H54 (cell line): ENCODE data around the gene PTGFRN.
"Not testable (repeated sequence)": the region's sequence is repeated elsewhere in the genome, so short reads cannot be mapped to it uniquely, and the experiment has no call there.

Experiments used
- DNase-seq: peaks from one replicate; pipeline ENCODE4 v3.0.0; 2011; ENCODE audit warnings: low spot score, mixed read lengths; ENCODE audit not compliant: insufficient read length
- FAIRE-seq: peaks from 3 replicates; lab custom pipeline; 2011; peaks lifted over from hg19 to GRCh38; lab: Jason Lieb, UNC
- POLR2A ChIP-seq: IDR thresholded peaks from 2 replicates; pipeline ENCODE4 v1.6.1; 2011; ENCODE audit warnings: low read depth, mild to moderate bottlenecking, low read length

Gene PTGFRN

DNA sequence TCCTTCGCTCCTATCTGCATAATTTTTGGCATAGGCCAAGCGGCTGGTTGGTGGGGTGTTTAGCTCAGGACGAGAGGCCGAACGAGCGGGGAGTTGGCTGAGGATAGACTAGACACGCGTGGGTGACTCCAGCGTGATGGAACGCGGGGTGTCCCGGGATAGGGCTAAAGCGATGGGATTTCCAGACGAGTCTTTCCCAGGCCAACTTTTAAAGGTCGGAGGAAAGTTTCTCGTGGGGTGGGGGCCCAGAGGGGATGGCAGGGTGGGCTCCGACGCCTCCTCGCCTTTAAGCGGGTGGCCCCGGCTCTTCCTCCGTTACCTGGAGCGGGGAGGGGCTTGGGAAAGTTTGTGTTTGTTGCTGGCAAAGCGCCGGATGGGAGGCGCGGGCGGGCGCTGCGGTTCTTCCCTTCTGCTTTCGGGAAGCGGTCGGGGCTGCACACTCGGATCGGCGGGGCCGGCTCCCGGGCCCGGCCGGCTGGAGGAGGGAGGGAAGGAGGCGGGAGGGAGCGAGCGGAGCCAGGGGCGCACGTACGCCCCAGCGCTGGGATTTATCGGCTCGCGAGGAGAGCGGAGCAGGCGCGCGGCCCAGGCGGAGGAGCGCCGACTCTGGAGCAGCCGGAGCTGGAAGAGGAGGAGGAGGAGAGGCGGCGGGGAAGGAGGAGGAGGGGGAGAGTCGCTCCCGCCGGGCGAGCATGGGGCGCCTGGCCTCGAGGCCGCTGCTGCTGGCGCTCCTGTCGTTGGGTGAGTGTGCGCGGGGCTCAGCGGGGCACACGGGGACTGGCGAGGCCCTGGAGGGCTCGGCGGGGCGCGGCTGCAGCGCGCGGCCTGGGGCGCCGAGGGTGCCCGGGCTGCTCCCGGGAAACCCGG lies at the start of gene PTGFRN:
Gene PTGFRN (plus strand): TSS at position 405 of the 867 bp plus-strand sequence. CDS start 288 bp downstream, at position 693.
- TF ChIP-seq POLR2A = no peak
- FAIRE-seq = no peak
- peak; percentile 33 for DNase-seq

DNA sequence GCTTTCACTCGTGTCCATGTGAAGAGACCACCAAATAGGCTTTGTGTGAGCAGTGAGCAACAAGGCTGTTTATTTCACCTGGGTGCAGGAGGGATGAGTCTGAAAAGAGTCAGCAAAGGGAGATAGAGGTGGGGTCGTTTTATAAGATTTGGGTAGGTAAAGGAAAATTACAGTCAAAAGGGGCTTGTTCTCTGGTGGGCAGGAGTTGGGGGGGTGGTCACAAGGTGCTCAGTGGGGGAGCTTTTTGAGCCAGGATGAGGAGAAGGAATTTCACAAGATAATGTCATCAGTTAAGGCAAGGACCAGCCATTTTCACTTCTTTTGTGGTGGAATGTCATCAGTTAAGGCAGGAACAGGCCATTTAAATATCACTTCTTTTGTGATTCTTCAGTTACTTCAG lies 49.5 kb upstream of the PTGFRN start:
- DNase-seq, FAIRE-seq: not testable (repeated sequence)

DNA sequence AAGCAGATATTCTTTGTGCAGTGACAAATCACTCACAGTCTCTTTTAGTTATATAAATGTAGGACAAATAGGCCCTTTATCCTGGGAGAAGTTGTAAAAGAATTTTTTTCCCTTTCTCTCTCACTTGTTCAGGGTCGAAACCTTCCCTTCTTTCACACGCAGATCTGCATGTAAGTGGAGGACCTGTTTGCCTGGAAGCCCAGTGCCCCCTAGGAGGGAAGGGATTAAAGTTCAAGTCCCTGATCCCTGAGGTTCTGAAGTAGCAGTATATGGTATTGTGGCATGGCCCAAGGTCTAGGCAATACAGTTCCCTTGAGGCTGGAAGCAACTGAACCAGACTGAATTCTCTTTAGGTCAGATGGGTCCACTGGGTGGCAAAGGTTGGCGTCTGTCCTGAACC lies 48.6 kb upstream of the PTGFRN start:
- DNase-seq (no peak), FAIRE-seq (no peak)
- TF ChIP-seq POLR2A = no peak

DNA sequence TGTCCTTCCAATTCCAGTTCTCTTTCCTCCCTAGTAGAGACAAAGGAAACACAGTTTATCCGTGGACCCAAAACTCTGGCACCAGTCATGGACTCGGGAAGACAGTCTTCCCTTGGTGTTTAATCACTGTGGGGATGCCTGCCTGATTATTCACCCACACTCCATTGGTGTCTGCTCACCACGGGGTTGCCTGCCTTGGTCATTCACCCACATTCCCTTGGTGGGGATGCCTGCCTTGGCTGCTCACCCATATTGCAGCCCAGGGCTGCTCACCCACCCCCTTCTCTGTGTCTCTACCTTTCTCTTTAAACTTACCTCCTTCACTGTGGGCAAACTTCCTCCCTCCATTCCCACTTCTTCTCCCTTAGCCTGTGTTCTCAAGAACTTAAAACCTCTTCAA lies 46.7 kb upstream of the PTGFRN start:
- not testable (repeated sequence) for FAIRE-seq, DNase-seq

DNA sequence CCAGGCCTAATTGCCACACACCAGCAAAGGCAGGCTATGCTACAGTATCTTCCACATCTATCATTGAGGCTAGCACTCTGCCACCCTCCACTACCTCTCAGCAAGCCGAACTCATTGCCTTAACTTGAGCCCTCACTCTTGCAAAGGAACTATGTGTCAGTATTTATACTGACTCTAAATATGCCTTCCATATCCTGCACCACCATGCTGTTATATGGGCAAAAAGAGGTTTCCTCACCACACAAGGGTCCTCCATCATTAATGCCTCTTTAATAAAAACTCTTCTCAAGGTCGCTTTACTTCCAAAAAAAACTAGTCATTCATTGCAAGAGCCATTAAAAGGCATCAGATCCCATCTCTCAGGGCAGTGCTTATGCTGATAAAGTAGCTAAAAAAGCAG lies 43.2 kb upstream of the PTGFRN start:
- not testable (repeated sequence) for FAIRE-seq, DNase-seq

DNA sequence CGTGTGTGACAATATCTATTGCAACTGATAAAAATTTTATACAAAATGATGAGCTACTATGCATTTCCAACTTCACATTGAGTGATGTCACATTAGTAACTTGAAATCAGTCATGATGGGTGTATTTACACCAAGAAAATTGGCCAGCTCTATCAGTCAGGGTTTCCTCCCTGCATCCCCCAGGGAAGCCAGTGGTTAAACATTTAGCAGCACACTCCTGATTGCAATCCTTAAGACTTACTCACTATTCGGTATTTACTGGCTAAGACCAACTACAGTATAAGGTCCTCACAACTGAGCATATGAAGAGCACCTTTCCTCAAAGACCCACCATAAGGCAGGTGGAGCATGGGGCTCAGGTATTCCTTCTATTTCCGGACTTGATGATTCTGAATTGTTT lies 41.3 kb upstream of the PTGFRN start:
- FAIRE-seq = no peak
- no peak for TF ChIP-seq POLR2A
- DNase-seq = no peak

DNA sequence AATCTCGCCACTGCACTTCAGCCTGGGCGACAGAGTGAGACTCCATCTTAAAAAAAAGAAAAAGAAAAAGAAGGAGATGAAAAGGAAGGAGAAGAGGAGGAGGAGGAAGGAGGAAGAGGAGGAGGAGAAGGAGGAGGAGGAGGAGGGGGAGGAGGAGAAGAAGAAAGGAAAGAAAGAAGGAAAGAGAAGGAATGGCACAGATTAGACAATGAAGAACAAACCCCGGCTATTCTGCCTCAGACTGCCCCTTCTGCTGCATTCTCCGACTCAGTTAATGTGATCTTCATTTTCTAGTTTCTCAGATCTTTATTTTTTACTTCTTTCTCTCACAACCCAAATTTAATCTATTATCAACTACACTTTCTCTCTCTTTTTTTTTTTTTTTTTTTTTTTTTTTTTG lies 40.1 kb upstream of the PTGFRN start:
- no peak for TF ChIP-seq POLR2A
- DNase-seq = no peak
- FAIRE-seq = no peak

DNA sequence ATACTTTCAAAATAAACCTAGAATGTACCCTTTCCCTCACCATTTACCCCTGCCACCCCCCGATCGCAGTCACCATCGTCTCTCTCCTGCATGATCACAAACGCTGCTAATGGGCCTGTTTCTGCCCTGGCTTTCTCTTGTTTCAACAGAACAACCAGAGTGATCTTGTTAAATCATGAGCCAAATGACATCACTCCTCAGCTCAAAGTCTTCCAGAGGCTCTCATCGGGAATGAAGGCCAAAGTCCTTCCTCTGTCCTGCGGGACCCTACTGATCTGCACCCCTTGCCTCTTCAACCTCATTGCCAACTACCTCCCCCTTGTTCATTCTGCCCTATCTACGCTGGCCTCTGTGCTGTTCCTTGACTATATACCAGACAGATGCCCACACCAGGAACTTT lies 39.4 kb upstream of the PTGFRN start:
- no peak for FAIRE-seq
- no peak for TF ChIP-seq POLR2A
- no peak for DNase-seq

DNA sequence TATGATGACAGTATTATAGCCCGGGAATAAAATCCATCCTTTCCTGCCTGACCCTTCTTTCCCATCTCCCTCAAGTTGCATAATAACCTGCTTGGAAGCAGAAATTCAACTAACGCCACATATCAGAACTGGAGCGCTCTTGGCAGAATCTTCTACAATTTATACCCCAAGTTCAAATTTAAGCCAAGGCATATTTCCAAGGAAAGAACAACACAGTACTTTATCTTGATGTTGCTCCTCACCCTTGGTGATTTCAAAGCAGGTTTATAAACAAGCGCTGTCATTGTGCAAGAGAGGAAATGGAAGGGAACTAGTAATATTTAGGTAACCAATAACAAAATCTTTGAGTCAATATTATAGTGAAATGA lies 38.0 kb upstream of the PTGFRN start:
- no peak for TF ChIP-seq POLR2A
- no peak for FAIRE-seq
- no peak for DNase-seq

DNA sequence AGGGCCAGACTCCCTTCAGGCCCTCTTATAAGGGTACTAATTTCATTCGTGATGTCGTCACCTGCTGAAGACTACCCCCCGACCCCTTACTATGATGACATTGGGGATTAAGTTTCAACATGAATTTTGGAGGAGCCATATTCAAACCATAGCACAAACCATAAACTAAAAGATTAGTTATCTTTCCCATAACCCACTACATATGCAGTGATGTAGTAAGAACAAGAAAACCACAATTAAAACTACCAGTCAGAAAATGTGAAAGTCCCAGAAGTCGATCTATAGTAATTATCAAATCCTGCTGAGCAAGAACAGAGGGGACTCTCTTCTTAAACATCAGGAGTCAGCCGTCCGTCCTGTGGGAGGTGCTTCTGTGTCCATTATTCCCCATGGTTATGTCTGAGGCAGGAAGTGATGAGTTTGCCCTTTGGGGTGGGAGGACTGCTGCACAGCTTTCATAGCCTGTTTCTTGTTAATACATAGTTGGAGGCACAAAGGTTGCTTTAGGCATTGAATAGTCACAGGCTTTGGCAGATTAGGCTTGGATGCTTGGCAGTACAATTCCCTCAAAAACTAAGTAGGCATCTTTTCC lies 35.9 kb upstream of the PTGFRN start:
- TF ChIP-seq POLR2A = no peak
- FAIRE-seq (no peak), DNase-seq (no peak)

DNA sequence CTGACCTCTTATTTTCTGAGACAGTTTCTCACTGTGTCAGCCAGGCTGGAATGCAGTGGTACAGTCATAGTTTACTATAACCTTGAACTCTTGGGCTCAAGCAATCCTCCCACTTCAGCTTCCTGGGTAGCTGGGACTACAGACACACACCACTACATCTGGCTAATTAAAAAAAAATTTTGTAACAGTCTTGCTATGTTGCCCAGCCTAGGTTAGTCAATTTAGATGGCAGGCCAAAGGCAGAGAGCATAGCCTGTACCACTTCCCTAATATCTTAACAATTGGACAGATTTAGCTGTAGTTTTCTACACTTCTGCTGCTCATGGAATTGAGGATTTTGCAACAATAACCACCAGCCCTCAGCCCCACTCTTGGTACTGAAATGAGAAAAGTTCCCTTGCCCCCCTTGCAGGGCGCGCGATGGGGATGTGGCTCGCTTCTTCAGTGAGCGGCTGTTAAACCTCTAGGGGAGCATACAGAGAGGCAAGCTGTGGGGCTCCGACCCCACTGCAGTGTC lies 34.9 kb upstream of the PTGFRN start:
- no peak for FAIRE-seq
- no peak for DNase-seq
- no peak for TF ChIP-seq POLR2A

DNA sequence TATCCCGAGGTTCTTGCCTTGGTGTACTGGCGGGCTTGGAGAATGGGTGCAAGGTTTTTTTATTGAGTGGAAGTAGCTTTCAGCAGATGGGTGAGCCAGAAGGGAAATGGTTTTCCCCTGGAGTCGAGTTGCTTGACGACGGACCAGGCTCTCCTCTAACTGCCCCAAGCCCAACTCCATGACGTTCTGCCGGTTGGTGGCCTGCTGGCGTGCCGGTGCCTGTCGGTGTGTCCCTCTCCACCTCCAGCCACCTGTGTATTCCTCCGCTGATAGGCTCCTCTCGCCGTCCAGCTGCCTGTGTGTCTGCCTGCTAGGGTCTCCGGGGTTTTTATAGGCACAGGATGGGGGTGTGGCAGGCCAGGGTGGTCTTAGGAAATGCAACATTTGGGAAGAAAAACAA lies 34.3 kb upstream of the PTGFRN start:
- no peak for DNase-seq
- FAIRE-seq = no peak
- no peak for TF ChIP-seq POLR2A

DNA sequence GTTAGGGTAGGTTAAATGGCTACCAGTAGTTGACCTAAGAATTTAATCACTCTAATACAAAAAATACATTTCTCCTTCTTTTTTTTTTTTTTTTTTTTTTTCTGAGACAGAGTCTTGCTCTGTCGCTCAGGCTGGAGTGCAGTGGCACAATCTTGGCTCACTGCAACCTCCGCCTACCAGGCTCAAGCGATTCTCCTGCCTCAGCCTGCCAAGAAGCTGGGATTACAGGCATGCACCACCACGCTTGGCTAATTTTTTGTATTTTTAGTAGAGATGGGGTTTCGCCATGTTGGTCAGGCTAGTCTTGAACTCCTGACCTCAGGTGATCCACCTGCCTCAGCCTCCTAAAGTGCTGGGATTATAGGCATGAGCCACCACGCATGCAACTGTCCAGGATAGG lies 33.8 kb upstream of the PTGFRN start:
- DNase-seq, FAIRE-seq: not testable (repeated sequence)

DNA sequence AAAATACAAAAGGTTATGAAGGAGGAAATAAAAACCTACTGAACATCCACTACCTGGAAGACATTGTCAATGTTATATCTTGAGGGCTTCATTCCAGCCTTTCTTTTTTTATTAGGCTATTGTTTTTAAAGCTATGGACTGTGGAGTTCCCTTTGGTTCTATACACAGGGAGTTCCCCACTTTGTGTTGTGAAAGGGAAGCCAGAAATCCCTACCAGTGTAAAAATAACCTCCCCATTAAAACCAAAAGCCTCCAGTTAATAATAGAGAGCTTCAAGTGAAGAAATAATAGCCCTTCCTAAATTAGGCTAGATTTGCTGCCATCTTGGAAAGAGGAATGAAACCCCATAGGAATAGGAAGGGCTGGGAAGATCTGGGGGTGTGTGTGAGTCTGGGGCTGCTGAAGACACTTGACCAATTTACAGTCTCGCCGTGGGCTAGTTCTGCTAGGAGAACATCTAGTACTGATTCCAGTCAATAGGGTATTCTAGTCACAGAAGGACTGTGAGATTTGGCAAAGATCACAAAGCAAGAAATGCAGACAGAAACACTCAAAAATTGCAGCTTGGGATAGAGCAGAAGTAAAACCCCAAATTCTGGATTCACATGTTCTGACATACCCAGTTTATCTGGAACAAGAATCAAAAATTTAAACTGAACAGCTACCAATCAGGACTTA lies 32.4 kb upstream of the PTGFRN start:
- no peak for TF ChIP-seq POLR2A
- FAIRE-seq = no peak

DNA sequence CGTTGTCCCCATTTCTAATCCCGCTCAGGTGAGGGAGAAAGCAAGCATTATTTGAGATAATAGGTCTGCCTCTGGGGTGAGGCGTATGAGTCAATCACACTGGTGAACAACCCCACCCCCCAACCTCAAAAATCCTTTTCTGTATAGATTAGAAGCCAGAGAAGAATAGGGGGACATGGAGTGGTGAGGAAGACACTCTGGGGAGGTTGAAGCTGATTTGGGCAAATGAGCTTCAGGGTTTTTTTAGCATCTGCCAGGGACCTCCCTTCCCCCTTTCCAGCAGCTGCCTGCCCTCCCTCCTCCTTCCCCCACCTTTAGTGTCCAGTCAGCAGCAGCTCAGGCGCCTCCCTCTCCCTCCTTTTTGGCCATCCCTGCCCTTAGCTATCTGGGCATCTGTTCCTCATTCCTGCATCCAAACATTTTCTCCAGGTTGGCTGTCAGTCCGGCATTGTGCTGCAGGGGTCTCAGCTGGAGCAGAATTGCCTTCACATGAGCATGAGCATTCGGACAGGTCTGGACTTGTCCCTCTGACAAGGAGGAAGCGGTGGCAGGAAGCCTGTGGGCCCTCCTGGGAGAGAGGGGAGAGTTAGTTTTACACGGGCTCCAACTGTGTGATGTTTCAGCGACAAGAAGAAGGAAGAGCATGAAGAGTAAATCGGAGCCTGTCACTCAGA lies 30.8 kb upstream of the PTGFRN start:
- FAIRE-seq (no peak), DNase-seq (no peak)
- no peak for TF ChIP-seq POLR2A

More for the DNA sequence above, 32.4 kb upstream of the PTGFRN start:
- DNase-seq = no peak
